NB4 (cell line): Measurements from ENCODE around the gene THOC6.

Source experiments
- CTCF ChIP-seq: IDR thresholded peaks from one replicate; pipeline ENCODE4 v1.5.1; 2012; ENCODE audit warnings: low read depth, low read length
- MAX ChIP-seq: IDR thresholded peaks from 2 replicates; pipeline ENCODE4 v1.6.1; 2011; ENCODE audit warnings: low read depth, low read length
- POLR2A ChIP-seq: IDR thresholded peaks from 2 replicates; pipeline ENCODE4 v1.6.1; 2011; ENCODE audit warnings: mild to moderate bottlenecking; ENCODE audit not compliant: insufficient read length; ENCODE audit errors: extremely low read depth

GRCh38 chr16:3027489-3027795 is 3.6 kb downstream of the THOC6 start:
- TF ChIP-seq POLR2A: no peak
- TF ChIP-seq CTCF: no peak
- TF ChIP-seq MAX: no peak
